GM20431 (cell line): ENCODE data around the gene PITPNM1.
"Not testable (repeated sequence)": the region's sequence is repeated elsewhere in the genome, so short reads cannot be mapped to it uniquely, and the experiment has no call there.

Source experiments
- in situ Hi-C: fragments of 300-500 bp; cut with MseI, MboI; formaldehyde crosslinking; loops from one replicate; pipeline ENCODE4 v1.15.0; 2020; ENCODE audit warnings: low sequenced_read_pairs; ENCODE audit not compliant: unreplicated experiment

Gene PITPNM1

DNA sequence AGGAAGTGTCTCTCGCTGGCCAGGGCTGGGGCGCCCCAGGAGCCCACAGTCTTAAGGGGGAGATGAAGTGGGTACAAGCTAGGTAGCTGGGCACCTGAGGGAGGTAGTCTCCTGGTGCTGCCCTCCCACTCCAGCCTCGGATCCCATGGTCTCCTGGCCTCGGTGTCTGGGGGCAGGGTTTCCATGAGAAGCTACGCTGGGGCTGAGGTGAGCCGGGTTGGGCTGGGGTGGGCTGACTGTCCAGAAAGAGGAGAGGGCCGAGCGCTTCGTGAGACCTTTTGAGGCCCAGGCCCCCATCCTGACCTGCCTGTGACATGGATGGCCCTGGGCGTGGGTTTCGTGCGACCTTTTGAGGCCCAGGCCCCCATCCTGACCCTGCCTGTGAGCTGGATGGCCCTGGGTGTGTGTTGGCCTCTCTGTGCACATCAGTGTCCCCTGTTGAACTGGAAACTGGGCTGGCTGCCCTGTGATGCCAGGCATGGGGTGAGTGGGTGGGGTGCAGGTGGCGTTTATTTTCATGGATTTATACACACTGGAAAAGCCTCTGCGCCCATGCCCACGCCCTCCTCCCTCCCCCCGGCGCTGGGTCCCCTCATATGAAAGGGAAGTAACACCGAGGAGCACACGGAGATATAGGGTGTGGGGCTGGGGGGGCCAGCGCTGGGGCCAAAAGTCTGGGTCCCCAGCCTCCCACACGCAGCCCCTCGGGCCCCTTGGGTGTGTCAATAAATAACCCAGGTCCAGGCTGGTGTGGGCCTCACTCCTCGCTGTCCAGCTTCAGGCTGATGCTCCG, 13.7 kb downstream of the PITPNM1 start:
- in situ Hi-C loops = no loop called here

- in situ Hi-C loops = no loop called here
Observed at GRCh38 chr11:67490727-67491065, 14.5 kb downstream of the PITPNM1 start.

GRCh38 chr11:67489885-67490726, 15.1 kb downstream of the PITPNM1 start:
- in situ Hi-C loops = no loop called here

DNA sequence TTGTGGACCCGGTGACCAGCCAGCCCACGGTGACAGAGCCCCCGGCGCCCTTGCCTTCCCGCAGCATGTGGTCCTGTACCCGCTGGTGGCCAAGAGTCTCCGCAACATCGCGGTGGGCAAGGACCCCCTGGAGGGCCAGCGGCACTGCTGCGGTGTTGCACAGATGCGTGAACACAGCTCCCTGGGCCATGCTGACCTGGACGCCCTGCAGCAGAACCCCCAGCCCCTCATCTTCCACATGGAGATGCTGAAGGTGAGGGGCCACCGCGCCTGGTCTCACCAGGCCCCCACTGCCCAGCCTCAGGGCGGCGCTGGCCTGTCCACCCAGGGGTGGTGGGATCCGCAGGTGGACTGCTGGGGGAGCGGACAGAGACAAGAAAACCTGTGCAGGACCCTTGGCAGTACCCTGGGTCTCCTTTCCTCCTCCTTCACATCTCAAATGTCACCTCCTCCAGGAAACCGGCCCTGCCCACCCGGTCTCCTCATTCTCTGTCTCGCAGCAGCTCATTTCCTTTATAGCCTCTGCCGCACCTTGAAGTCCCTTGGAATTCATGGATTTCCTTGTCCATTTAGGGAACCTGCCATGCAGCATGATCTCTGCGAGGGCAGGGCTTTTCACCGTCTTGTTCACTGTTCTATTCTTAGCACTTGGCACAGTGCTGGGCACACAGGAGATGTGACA, 15.8 kb downstream of the PITPNM1 start:
- in situ Hi-C loops = no loop called here

- in situ Hi-C loops = no loop called here
Observed at GRCh38 chr11:67486481-67487195, 18.5 kb downstream of the PITPNM1 start.

- in situ Hi-C loops = not testable (repeated sequence)
Observed at GRCh38 chr11:67485873-67486361, 19.2 kb downstream of the PITPNM1 start.

- in situ Hi-C loops = no loop called here
Observed at GRCh38 chr11:67484847-67485311, 20.3 kb downstream of the PITPNM1 start.

GRCh38 chr11:67483831-67484665, 21.1 kb downstream of the PITPNM1 start:
- in situ Hi-C loops = no loop called here

DNA sequence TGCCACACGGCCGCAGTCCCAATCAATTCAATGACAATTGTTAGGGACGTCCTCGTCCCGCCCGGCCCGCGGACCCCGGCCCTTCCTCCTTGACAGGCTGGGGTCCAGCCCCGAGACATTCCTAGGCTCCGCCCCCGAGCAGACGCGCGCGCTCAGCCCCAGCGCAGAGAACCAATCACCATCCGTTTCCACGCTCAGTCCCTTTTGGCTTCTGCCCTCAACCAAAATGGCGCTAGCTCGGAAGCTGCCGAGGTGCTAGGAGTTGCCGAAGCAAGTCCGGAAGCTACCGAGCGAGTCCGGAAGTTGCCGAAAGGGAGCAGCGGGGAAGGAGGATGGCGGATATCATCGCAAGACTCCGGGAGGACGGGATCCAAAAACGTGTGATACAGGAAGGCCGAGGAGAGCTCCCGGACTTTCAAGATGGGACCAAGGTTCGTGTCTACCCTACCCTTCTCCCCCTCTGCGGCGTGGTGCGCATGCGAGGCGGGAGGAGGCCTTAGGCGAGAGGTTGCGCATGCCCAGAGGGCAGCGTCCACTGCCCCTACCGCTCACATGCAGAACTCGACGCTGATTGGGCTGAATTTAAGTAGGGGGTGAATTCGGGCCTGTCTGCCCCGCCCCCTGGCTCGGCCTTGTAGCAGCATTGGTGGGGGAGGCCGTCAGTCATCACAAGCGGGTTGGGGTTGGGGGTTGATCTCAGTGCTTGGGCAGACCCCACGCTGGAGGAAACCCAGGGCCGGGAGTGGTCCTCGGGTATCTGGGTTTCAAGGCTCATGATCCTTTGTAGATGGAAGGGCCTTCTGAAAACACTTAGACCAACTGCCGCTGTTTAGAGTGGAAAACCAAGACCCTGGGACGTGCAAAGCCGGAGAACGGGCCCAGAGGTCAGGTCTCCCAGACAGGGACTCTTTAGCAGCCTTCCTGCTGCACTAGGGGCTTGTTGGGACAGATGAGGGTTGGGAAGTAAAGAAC, 22.1 kb downstream of the PITPNM1 start, which contains the start of gene AIP:
TSS of gene AIP (plus strand) at position 200 of the 972 bp plus-strand sequence. CDS start at position 333, 133 bp downstream.
- in situ Hi-C loops = no loop called here

DNA sequence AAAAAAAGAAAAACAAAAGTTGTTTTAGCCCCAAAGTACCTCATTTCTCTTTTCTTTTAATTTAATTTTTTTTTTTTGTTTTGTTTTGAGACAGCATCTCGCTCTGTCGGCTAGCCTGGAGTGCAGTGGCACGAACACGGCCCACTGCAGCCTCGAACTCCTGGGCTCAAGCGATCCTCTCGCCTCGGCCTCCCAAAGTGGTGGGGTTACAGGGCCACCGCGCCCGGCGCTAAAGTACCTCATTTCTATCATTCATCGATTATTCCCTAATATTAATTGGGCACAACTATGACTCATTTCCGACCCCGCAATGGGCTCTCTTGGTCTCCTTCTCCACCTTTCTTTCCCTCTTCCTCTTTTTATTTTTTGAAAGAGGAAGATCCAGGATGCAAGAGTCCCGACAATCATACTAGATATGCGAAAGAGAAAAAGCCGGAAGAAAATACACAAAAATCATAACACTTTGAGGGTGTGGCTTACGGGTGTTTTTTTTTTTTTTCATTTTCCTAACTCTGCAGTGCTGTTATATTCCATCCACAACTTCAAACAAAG, 22.8 kb downstream of the PITPNM1 start:
- in situ Hi-C loops = no loop called here

GRCh38 chr11:67477344-67478050, 27.7 kb downstream of the PITPNM1 start:
- in situ Hi-C loops = not testable (repeated sequence)

DNA sequence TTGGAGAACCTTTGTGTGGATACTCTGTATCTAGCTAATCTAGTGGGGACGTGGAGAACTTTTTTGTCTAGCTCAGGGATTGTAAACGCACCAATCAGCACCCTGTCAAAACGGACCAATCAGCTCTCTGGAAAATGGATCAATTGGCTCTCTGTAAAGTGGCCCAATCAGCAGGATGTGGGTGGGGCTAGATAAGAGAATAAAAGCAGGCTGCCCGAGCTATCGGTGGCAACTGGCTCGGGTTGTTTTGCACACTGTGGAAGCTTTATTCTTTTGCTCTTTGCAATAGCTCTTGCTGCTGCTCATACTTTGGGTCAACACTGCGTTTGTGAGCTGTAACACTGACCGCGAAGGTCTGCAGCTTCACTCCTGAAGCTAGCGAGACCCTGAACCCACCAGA, 28.5 kb downstream of the PITPNM1 start:
- in situ Hi-C loops = not testable (repeated sequence)

- in situ Hi-C loops = no loop called here
Observed at GRCh38 chr11:67472882-67473281, 32.3 kb downstream of the PITPNM1 start.

DNA sequence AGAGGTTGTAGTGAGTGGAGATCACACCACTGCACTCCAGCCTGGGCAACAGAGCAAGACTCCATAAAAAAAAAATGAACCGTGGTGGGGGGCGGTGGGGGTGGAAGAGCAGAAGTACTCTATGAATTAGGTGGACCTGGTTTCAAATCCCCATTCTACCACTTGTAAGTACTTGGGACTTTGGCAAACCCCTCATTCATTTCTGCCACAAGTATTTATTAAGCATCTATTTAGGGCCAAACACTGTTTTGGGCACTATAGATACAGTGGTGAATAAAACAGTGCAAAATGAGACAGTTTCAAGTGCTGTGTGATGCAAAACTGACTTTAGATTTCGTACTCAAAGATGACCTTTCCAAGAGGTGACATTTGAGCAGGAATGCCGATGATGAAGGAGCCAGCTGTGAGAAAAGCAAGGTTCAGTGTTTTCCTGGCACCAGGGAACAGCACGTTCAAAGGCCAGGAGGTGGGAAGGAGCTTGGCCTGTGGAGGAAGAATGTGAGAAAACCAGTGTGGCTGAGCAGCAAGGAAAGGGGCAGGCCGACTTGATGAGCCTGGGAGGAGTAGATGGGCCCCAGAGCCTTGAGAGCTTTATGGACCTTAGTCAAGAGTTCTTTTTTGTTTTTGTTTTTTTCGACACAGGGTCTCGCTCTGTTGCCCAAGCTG, 34.7 kb downstream of the PITPNM1 start:
- in situ Hi-C loops = no loop called here

GRCh38 chr11:67469508-67469811, 35.7 kb downstream of the PITPNM1 start:
- in situ Hi-C loops = no loop called here

GRCh38 chr11:67468759-67469507, 36.2 kb downstream of the PITPNM1 start, which contains the start of gene TMEM134:
TSS of gene TMEM134 (minus strand) at chr11:67469251. CDS start at chr11:67469192, 59 bp downstream.
- in situ Hi-C loops = no loop called here
